ENCODE results near the gene GLB1L3.

The GLB1L3 gene

GRCh38 chr11:134235399-134235798, 40.8 kb upstream of the GLB1L3 start:
- Histone ChIP-seq H3K27me3 (ENCODE audit: insufficient read depth, poor library complexity, severe bottlenecking) (no peaks in the 10 kb centered on the region), H3K27ac (replicated peaks) (no peak overlapping the region), H3K4me3 (replicated peaks; ENCODE audit: insufficient read depth, low read length) (no peak overlapping the region)
- DNase-seq (ENCODE audit: low read depth in 1 of 2, low spot score in 1 of 2): no peak
- no peak for TF ChIP-seq REST (IDR thresholded peaks at IDR 0.05; ENCODE audit: insufficient replicate concordance, low read depth)

GRCh38 chr11:134236834-134237556, 39.2 kb upstream of the GLB1L3 start:
- no peak overlapping the region for H3K27ac ChIP-seq (replicated peaks)
- no peak for TF ChIP-seq REST (IDR thresholded peaks at IDR 0.05; ENCODE audit: insufficient replicate concordance, low read depth)
- TF ChIP-seq SPI1 (IDR thresholded peaks at IDR 0.05; ENCODE audit: borderline replicate concordance, low read depth): no peak
- no peak for TF ChIP-seq GABPA (IDR thresholded peaks at IDR 0.05; ENCODE audit: low read depth)
- no peak for TF ChIP-seq POLR2AphosphoS5 (IDR thresholded peaks at IDR 0.05; ENCODE audit: low read depth)
- no peak for TF ChIP-seq CTCF (IDR thresholded peaks at IDR 0.05; ENCODE audit: insufficient read depth, low read length)
- H3K27me3 ChIP-seq (ENCODE audit: insufficient read depth, poor library complexity, severe bottlenecking): no peaks in the 10 kb centered on the region
- no peak for DNase-seq (ENCODE audit: low read depth in 1 of 2, low spot score in 1 of 2)
- H3K4me3 ChIP-seq (replicated peaks; ENCODE audit: insufficient read depth, low read length): no peak overlapping the region

- no peak for DNase-seq (ENCODE audit: low read depth in 1 of 2, low spot score in 1 of 2)
- TF ChIP-seq REST (IDR thresholded peaks at IDR 0.05; ENCODE audit: insufficient replicate concordance, low read depth): no peak
- no peak for TF ChIP-seq GABPA (IDR thresholded peaks at IDR 0.05; ENCODE audit: low read depth)
- no peak for TF ChIP-seq CTCF (IDR thresholded peaks at IDR 0.05; ENCODE audit: insufficient read depth, low read length)
- TF ChIP-seq SPI1 (IDR thresholded peaks at IDR 0.05; ENCODE audit: borderline replicate concordance, low read depth): no peak
- TF ChIP-seq POLR2AphosphoS5 (IDR thresholded peaks at IDR 0.05; ENCODE audit: low read depth): no peak
- H3K27me3 ChIP-seq (ENCODE audit: insufficient read depth, poor library complexity, severe bottlenecking): no peaks in the 10 kb centered on the region
- no peak overlapping the region for H3K27ac ChIP-seq (replicated peaks)
- H3K4me3 ChIP-seq (replicated peaks; ENCODE audit: insufficient read depth, low read length): no peak overlapping the region
Observed at GRCh38 chr11:134237557-134237922, 38.6 kb upstream of the GLB1L3 start.

All from HL-60 (cell line).